Caco-2 (cell line): Measurements from ENCODE around the gene CPEB1. TPM values are rescaled to one million over a fixed set of nuclear protein-coding genes. Genes with fewer than 3 reads are reported as not detected.
A peak's percentile ranks its signal among the peaks of the same experiment; 100 is the strongest.

Experiments used
- BruUV-seq: library from RNA; stranded (reverse); fragments of 400-500 nt; replicated peaks from 2 replicates; lab custom pipeline; 2021; lab: Mats Ljungman, UMichigan
- CTCF ChIA-PET: fragments of 300-600 bp; sonication (Branson Sonifier 250); formaldehyde crosslinking; loops from one replicate; lab custom pipeline; 2022; ENCODE audit warnings: antibody characterized with exemption; lab: Charles Lee
- POLR2A ChIA-PET: fragments of 300-600 bp; sonication (Branson Sonifier 250); formaldehyde crosslinking; loops from one replicate; lab custom pipeline; 2022; ENCODE audit warnings: antibody characterized with exemption; lab: Charles Lee
- DNase-seq, 2 experiments: peaks; one replicate each; pipeline versions ENCODE4 v3.0.0 to v3.0.0-alpha.2; 2020 to 2022
- H3K27me3 ChIP-seq: replicated peaks from 2 replicates; pipeline ENCODE4 v1.6.0; 2011; ENCODE audit warnings: low read length; ENCODE audit not compliant: control insufficient read depth, insufficient read depth
- H3K36me3 ChIP-seq: 2 replicates; pipeline ENCODE4 v1.5.1; 2011; ENCODE audit warnings: low read length; ENCODE audit not compliant: control insufficient read depth, insufficient read depth
- H3K4me1 ChIP-seq: fragments of 250-450 bp; sonication (Bioruptor Pico); 2 replicates; pipeline ENCODE4 v1.5.1; 2020; ENCODE audit warnings: mild to moderate bottlenecking
- H3K4me3 ChIP-seq: 2 replicates; pipeline ENCODE4 v1.5.1; 2011; ENCODE audit warnings: low read depth, mild to moderate bottlenecking, control low read depth, low read length
- H3K9me3 ChIP-seq: fragments of 250-450 bp; sonication (Bioruptor Pico); 2 replicates; pipeline ENCODE4 v1.5.1; 2020; ENCODE audit warnings: mild to moderate bottlenecking, moderate library complexity
- H3K27ac Mint-ChIP-seq: one replicate; pipeline ENCODE4 v1.8.0; 2022; ENCODE audit warnings: mixed read lengths; ENCODE audit not compliant: unreplicated experiment
- H3K27me3 Mint-ChIP-seq: one replicate; pipeline ENCODE4 v1.8.0; 2022; ENCODE audit warnings: mixed read lengths; ENCODE audit not compliant: insufficient read depth, unreplicated experiment
- H3K36me3 Mint-ChIP-seq: one replicate; pipeline ENCODE4 v1.8.0; 2022; ENCODE audit warnings: mild to moderate bottlenecking, mixed read lengths; ENCODE audit not compliant: insufficient read depth, unreplicated experiment
- H3K4me1 Mint-ChIP-seq: one replicate; pipeline ENCODE4 v1.8.0; 2022; ENCODE audit warnings: low read depth, mixed read lengths; ENCODE audit not compliant: unreplicated experiment
- H3K4me3 Mint-ChIP-seq: one replicate; pipeline ENCODE4 v1.8.0; 2022; ENCODE audit warnings: mild to moderate bottlenecking, moderate library complexity, mixed read lengths; ENCODE audit not compliant: unreplicated experiment
- H3K9me3 Mint-ChIP-seq: one replicate; pipeline ENCODE4 v1.8.0; 2022; ENCODE audit warnings: mixed read lengths; ENCODE audit not compliant: unreplicated experiment
- intact Hi-C: fragments of 100-400 bp; cut with micrococcal nuclease; formaldehyde crosslinking; loops from one replicate; pipeline ENCODE4 v1.10.0; 2022; ENCODE audit not compliant: unreplicated experiment
- total RNA-seq: library from RNA; stranded (reverse); gene quantifications from 2 replicates; pipeline ENCODE4 v1.2.3, GENCODE V29; 2022
- TF ChIP-seq, protein P1 (sequence below), 2 experiments: fragments of 200-600 bp in 1 of 2; IDR thresholded peaks; 1 replicate in 1 of 2; 2 replicates in 1 of 2; pipeline versions ENCODE4 v1.5.1 to v1.8.0; 2011 to 2022; ENCODE audit warnings: antibody characterized with exemption in 1 of 2, control low read depth in 1 of 2, inconsistent platforms in 1 of 2, low read depth in 1 of 2, low read length in 1 of 2, mild to moderate bottlenecking in 1 of 2, moderate library complexity in 1 of 2; ENCODE audit not compliant: insufficient read depth in 1 of 2, severe bottlenecking in 1 of 2, unreplicated experiment in 1 of 2

The CPEB1 gene
- total RNA-seq, 1 experiment from 2014 or later, result 0.82 TPM

DNA sequence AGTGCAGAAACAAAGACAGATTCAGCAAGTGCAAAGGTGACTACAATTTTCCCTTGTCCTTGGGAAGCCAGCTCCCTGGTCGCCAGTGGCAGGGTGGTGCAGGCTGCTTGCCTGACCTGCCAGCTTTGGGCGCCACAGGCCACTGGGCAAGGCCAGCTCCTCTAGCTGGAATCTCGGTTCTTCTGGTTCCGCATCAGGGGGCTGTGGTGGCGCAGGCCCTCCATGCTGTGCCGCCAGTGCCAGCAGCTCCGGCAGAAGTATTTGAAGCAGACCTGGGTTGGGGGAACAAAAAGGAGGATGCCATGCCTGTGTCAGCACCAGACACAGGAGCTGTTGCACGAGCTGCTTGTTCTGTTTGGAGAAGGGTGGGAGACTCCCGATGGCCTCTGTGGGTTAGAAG, 102.7 kb downstream of the CPEB1 start:
- no TSS peak for BruUV-seq
- intact Hi-C loops, result no loop called here
- Mint-ChIP-seq H3K27me3 (no peaks in the 10 kb centered on the region), H3K9me3 (no peaks in the 10 kb centered on the region), H3K4me3 (no peak overlapping the region), H3K4me1 (no peaks in the 10 kb centered on the region), H3K36me3 (peaks cover 20% of the 10 kb centered on the region), H3K27ac (no peak overlapping the region)
- no peaks in the 10 kb centered on the region for H3K27me3 ChIP-seq
- H3K4me1 ChIP-seq, result no peaks in the 10 kb centered on the region
- ChIA-PET CTCF (interaction anchor here (1.8 kb wide), 1 partner anchor 13 kb away, joined by 5 read pairs; no protein-coding TSS in a partner anchor), POLR2A (no interaction called here)
- no peaks in the 10 kb centered on the region for H3K36me3 ChIP-seq
- TF ChIP-seq, protein P1, sequence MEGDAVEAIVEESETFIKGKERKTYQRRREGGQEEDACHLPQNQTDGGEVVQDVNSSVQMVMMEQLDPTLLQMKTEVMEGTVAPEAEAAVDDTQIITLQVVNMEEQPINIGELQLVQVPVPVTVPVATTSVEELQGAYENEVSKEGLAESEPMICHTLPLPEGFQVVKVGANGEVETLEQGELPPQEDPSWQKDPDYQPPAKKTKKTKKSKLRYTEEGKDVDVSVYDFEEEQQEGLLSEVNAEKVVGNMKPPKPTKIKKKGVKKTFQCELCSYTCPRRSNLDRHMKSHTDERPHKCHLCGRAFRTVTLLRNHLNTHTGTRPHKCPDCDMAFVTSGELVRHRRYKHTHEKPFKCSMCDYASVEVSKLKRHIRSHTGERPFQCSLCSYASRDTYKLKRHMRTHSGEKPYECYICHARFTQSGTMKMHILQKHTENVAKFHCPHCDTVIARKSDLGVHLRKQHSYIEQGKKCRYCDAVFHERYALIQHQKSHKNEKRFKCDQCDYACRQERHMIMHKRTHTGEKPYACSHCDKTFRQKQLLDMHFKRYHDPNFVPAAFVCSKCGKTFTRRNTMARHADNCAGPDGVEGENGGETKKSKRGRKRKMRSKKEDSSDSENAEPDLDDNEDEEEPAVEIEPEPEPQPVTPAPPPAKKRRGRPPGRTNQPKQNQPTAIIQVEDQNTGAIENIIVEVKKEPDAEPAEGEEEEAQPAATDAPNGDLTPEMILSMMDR (IDR thresholded peaks at IDR 0.05; ENCODE audit: insufficient read depth in 1 of 2, low read depth in 1 of 2, low read length in 1 of 2, severe bottlenecking in 1 of 2, unreplicated experiment in 1 of 2), result no peak
- no peaks in the 10 kb centered on the region for H3K9me3 ChIP-seq
- H3K4me3 ChIP-seq, result no peak overlapping the region
- DNase-seq, result no peak

DNA sequence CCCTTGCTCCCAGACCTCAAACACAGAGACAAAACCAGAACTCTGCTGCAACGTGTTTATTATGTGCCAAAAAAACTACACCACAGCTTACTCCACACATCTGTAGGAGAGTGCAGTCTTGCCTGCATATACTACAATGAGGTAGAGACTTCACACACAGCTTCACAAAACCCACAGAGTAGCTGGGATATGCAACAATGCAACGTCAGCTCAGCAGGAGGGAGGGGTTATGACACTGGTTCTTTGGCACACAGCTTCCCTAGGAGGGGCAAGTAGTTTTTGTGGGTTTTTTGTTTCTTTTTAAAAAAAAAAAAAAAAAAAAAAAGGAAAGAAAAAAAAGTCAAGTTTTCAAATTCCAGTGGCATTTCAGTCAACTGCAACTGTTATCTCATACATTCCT, 104.0 kb downstream of the CPEB1 start:
- Histone ChIP-seq H3K9me3 (no peaks in the 10 kb centered on the region), H3K4me1 (peaks cover 7% of the 10 kb centered on the region), H3K4me3 (no peak overlapping the region), H3K27me3 (no peaks in the 10 kb centered on the region), H3K36me3 (0 out of 2 replicates have a peak, but pooled peaks cover 4% of the 10 kb centered on the region)
- Mint-ChIP-seq H3K4me1 (peaks cover 5% of the 10 kb centered on the region), H3K27ac (no peak overlapping the region), H3K36me3 (peaks cover 33% of the 10 kb centered on the region), H3K9me3 (no peaks in the 10 kb centered on the region), H3K4me3 (peak overlapping the region; percentile 24), H3K27me3 (no peaks in the 10 kb centered on the region)
- TF ChIP-seq, protein P1 (IDR thresholded peaks at IDR 0.05; ENCODE audit: insufficient read depth in 1 of 2, low read depth in 1 of 2, low read length in 1 of 2, severe bottlenecking in 1 of 2, unreplicated experiment in 1 of 2), result no peak
- CTCF ChIA-PET, result interaction anchor here (1.8 kb wide), 1 partner anchor 12 kb away, joined by 5 read pairs; no protein-coding TSS in a partner anchor
- no peak for DNase-seq
- intact Hi-C loops, result no loop called here
- BruUV-seq, result no TSS peak
- POLR2A ChIA-PET, result interaction anchor here (0.9 to 1.2 kb wide), 2 partner anchors 24 to 207 kb away, joined by 3 read pairs; no protein-coding TSS in a partner anchor

DNA sequence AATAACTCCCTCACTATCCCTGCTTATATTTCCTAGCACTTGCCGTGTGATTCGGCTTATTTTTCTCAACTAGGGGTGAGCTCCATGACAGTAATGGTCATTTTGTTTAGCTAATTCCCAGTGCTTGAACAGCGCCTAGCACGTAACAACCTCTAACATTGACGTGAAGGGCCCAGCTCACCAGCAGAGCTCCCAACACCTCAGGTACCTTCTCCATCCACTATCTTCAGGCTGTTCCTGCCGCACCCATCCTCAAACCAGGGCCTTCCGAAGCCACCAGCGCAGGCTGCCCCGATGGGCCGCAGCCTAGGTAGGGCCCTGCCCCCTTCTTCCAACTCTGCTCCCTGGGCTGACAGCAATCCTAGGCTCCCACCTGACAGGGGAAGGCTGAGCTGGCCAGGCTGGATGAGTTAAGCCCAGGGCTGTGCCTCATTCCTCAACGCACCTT, 106.2 kb downstream of the CPEB1 start:
- no peaks in the 10 kb centered on the region for H3K27me3 Mint-ChIP-seq
- CTCF ChIA-PET, result interaction anchor here (0.9 to 1.6 kb wide), 2 partner anchors 10 to 471 kb away, joined by 3 to 15 read pairs; partner anchors contain the start of gene C15orf40
- intact Hi-C loops, result loop anchor here (1.0 to 2.0 kb wide), 2 partner anchors 25 to 460 kb away; no protein-coding TSS in a partner anchor
- TF ChIP-seq, protein P1 (IDR thresholded peaks at IDR 0.05; ENCODE audit: insufficient read depth in 1 of 2, low read depth in 1 of 2, low read length in 1 of 2, severe bottlenecking in 1 of 2, unreplicated experiment in 1 of 2), result no peak
- peak overlapping the region; percentile 81 for H3K4me3 Mint-ChIP-seq
- peak overlapping the region; percentile 88 for H3K27ac Mint-ChIP-seq
- no peaks in the 10 kb centered on the region for H3K27me3 ChIP-seq
- TSS peak; percentile 93 for BruUV-seq
- no peaks in the 10 kb centered on the region for H3K9me3 ChIP-seq
- peaks cover 12% of the 10 kb centered on the region for H3K4me1 ChIP-seq
- H3K9me3 Mint-ChIP-seq, result no peaks in the 10 kb centered on the region
- H3K4me1 Mint-ChIP-seq, result peaks cover 10% of the 10 kb centered on the region
- POLR2A ChIA-PET, result interaction anchor here (0.5 to 2.1 kb wide), 6 partner anchors 10 to 209 kb away, joined by 3 to 13 read pairs (median 5); no protein-coding TSS in a partner anchor
- DNase-seq, result no peak
- H3K4me3 ChIP-seq, result peak overlapping the region; percentile 79
- H3K36me3 ChIP-seq, result peaks cover 11% of the 10 kb centered on the region
- H3K36me3 Mint-ChIP-seq, result peaks cover 55% of the 10 kb centered on the region
